DOHH2 (cell line): Measurements from ENCODE around the gene OR8D1.

Experiments
- EZH2phosphoT487 ChIP-seq: fragments of 200-600 bp; sonication (generic); IDR thresholded peaks from 2 replicates; pipeline ENCODE4 v1.6.1; 2017; ENCODE audit warnings: borderline replicate concordance, mild to moderate bottlenecking, antibody characterized with exemption, low read length, moderate library complexity, mixed read lengths
- TF ChIP-seq, protein P1 (sequence below): fragments of 200-600 bp; sonication (generic); IDR thresholded peaks from one replicate; pipeline ENCODE4 v1.5.1; 2014; ENCODE audit warnings: antibody characterized with exemption, mild to moderate bottlenecking, low read depth, low read length; ENCODE audit not compliant: poor library complexity, severe bottlenecking

DNA sequence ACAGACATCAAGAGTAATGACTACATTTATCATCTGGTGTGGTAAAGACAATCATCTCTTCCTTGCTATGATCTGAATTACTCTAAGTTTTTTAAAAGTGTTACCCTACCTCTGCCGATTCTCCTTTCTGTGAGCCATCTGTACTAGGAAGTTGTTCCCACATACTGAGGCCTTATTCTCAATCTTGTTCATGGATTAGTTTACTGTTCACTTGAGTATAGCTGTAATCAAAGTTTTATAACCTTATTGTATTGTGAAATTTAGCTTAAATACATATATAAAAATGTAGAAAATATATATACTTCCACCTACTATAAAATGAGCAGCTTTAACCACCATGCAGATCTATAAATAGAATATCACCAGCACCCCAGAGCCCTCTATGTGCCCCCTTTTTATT lies 8.6 kb upstream of the OR8D1 start:
- TF ChIP-seq, protein P1, sequence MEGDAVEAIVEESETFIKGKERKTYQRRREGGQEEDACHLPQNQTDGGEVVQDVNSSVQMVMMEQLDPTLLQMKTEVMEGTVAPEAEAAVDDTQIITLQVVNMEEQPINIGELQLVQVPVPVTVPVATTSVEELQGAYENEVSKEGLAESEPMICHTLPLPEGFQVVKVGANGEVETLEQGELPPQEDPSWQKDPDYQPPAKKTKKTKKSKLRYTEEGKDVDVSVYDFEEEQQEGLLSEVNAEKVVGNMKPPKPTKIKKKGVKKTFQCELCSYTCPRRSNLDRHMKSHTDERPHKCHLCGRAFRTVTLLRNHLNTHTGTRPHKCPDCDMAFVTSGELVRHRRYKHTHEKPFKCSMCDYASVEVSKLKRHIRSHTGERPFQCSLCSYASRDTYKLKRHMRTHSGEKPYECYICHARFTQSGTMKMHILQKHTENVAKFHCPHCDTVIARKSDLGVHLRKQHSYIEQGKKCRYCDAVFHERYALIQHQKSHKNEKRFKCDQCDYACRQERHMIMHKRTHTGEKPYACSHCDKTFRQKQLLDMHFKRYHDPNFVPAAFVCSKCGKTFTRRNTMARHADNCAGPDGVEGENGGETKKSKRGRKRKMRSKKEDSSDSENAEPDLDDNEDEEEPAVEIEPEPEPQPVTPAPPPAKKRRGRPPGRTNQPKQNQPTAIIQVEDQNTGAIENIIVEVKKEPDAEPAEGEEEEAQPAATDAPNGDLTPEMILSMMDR = no peak
- no peak for TF ChIP-seq EZH2phosphoT487
